ENCODE measurements around the gene COL2A1.
A peak's percentile ranks its signal among the peaks of the same experiment; 100 is the strongest.

Gene COL2A1

GRCh38 chr12:48002773-48003218, 1.5 kb downstream of the COL2A1 start (continued):
- TF ChIP-seq ZNF133 (tag by site-specific recombination; IDR thresholded peaks at IDR 0.05) (no peak), ZBTB7A (tag by site-specific recombination; IDR thresholded peaks at IDR 0.05; ENCODE audit: low read depth) (no peak), ZSCAN4 (tag by site-specific recombination; IDR thresholded peaks at IDR 0.05) (no peak), ZFP69B (tag by site-specific recombination; IDR thresholded peaks at IDR 0.05) (peak; percentile 82), SETDB1 (IDR thresholded peaks at IDR 0.05; ENCODE audit: insufficient read length, low read length) (peak; percentile 23), SCRT2 (tag by site-specific recombination; IDR thresholded peaks at IDR 0.05) (no peak), PRDM4 (tag by site-specific recombination; IDR thresholded peaks at IDR 0.05) (peak; percentile 25; the same call in 1 of the 2 replicates), ZNF394 (tag by site-specific recombination; IDR thresholded peaks at IDR 0.05; ENCODE audit: borderline replicate concordance) (no peak), YY1 (tag by site-specific recombination; IDR thresholded peaks at IDR 0.05) (no peak), ZNF621 (tag by site-specific recombination; IDR thresholded peaks at IDR 0.05) (no peak), MEIS1 (CRISPR knock-in tag; IDR thresholded peaks at IDR 0.05; ENCODE audit: borderline replicate concordance) (no peak), ZNF843 (tag by site-specific recombination; IDR thresholded peaks at IDR 0.05) (no peak), ZNF660 (tag by site-specific recombination; IDR thresholded peaks at IDR 0.05) (peak; percentile 56), ZNF600 (tag by site-specific recombination; IDR thresholded peaks at IDR 0.05) (no peak), ZIC2 (tag by site-specific recombination; IDR thresholded peaks at IDR 0.05) (peak; percentile 92), ZNF529 (tag by site-specific recombination; IDR thresholded peaks at IDR 0.05; ENCODE audit: insufficient replicate concordance) (no peak), PBX3 (CRISPR knock-in tag; IDR thresholded peaks at IDR 0.05) (no peak), ZBTB21 (tag by site-specific recombination; IDR thresholded peaks at IDR 0.05) (no peak), ZNF747 (tag by site-specific recombination; IDR thresholded peaks at IDR 0.05) (no peak), ZNF629 (tag by site-specific recombination; IDR thresholded peaks at IDR 0.05) (no peak), PRDM1 (tag by site-specific recombination; IDR thresholded peaks at IDR 0.05) (no peak), PATZ1 (tag by site-specific recombination; IDR thresholded peaks at IDR 0.05) (no peak), ZNF248 (tag by site-specific recombination; IDR thresholded peaks at IDR 0.05) (no peak), ZNF223 (tag by site-specific recombination; IDR thresholded peaks at IDR 0.05) (no peak), OVOL3 (tag by site-specific recombination; IDR thresholded peaks at IDR 0.05) (no peak), KLF16 (tag by site-specific recombination; IDR thresholded peaks at IDR 0.05) (no peak), ZNF610 (tag by site-specific recombination; IDR thresholded peaks at IDR 0.05; ENCODE audit: borderline replicate concordance) (no peak), ZNF350 (tag by site-specific recombination; IDR thresholded peaks at IDR 0.05) (no peak), GLI4 (tag by site-specific recombination; IDR thresholded peaks at IDR 0.05) (no peak)
- TF ChIP-seq, protein P1, sequence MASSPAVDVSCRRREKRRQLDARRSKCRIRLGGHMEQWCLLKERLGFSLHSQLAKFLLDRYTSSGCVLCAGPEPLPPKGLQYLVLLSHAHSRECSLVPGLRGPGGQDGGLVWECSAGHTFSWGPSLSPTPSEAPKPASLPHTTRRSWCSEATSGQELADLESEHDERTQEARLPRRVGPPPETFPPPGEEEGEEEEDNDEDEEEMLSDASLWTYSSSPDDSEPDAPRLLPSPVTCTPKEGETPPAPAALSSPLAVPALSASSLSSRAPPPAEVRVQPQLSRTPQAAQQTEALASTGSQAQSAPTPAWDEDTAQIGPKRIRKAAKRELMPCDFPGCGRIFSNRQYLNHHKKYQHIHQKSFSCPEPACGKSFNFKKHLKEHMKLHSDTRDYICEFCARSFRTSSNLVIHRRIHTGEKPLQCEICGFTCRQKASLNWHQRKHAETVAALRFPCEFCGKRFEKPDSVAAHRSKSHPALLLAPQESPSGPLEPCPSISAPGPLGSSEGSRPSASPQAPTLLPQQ (tag by site-specific recombination; IDR thresholded peaks at IDR 0.05) = peak; percentile 87
- TF ChIP-seq, protein P2, sequence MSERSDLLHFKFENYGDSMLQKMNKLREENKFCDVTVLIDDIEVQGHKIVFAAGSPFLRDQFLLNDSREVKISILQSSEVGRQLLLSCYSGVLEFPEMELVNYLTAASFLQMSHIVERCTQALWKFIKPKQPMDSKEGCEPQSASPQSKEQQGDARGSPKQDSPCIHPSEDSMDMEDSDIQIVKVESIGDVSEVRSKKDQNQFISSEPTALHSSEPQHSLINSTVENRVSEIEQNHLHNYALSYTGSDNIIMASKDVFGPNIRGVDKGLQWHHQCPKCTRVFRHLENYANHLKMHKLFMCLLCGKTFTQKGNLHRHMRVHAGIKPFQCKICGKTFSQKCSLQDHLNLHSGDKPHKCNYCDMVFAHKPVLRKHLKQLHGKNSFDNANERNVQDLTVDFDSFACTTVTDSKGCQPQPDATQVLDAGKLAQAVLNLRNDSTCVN (tag by site-specific recombination; optimal IDR thresholded peaks at IDR 0.05) = peak; percentile 29
- TF ChIP-seq, protein P3, sequence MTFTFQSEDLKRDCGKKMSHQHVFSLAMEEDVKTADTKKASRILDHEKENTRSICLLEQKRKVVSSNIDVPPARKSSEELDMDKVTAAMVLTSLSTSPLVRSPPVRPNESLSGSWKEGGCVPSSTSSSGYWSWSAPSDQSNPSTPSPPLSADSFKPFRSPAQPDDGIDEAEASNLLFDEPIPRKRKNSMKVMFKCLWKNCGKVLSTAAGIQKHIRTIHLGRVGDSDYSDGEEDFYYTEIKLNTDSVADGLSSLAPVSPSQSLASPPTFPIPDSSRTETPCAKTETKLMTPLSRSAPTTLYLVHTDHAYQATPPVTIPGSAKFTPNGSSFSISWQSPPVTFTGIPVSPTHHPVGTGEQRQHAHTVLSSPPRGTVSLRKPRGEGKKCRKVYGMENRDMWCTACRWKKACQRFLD (tag by site-specific recombination; IDR thresholded peaks at IDR 0.05) = no peak

Data from HEK293 (cell line).